HepG2 (cell line): ENCODE data around the gene SPC24. TPM values are rescaled to one million over a fixed set of nuclear protein-coding genes. Genes with fewer than 3 reads are reported as not detected.
A peak's percentile ranks its signal among the peaks of the same experiment; 100 is the strongest.

Experiments used
- AHDC1 ChIP-seq: sonication (generic); formaldehyde crosslinking; IDR thresholded peaks from 2 replicates; pipeline ENCODE4 v1.5.1; 2020; ENCODE audit warnings: mild to moderate bottlenecking, missing genetic modification reagents, borderline replicate concordance
- CBX5 ChIP-seq: sonication (generic); formaldehyde crosslinking; IDR thresholded peaks from 2 replicates; pipeline ENCODE4 v1.4.0; 2020; ENCODE audit warnings: missing genetic modification reagents, borderline replicate concordance
- CHD2 ChIP-seq: IDR thresholded peaks from 2 replicates; pipeline ENCODE4 v1.6.1; 2011; ENCODE audit warnings: low read depth, low read length, improper control_type of control experiment
- FOXA1 ChIP-seq, 2 experiments: fragments of 450-650 bp in 1 of 2; sonication (generic) in 1 of 2; formaldehyde crosslinking in 1 of 2; IDR thresholded peaks; 2 replicates each; pipeline versions ENCODE4 v1.4.0 to v1.6.1; 2016 to 2020; ENCODE audit warnings: missing genetic modification reagents in 1 of 2
- ISL2 ChIP-seq: sonication (generic); formaldehyde crosslinking; IDR thresholded peaks from 2 replicates; pipeline ENCODE4 v1.5.0; 2020; ENCODE audit warnings: missing genetic modification reagents
- MTF2 ChIP-seq: sonication (generic); formaldehyde crosslinking; IDR thresholded peaks from 2 replicates; pipeline ENCODE4 v1.5.0; 2020; ENCODE audit warnings: missing genetic modification reagents, borderline replicate concordance
- ZBTB34 ChIP-seq: sonication (generic); formaldehyde crosslinking; IDR thresholded peaks from 2 replicates; pipeline ENCODE4 v1.8.0; 2022; ENCODE audit warnings: mild to moderate bottlenecking, missing genetic modification reagents
- ZNF121 ChIP-seq: sonication (generic); formaldehyde crosslinking; IDR thresholded peaks from 2 replicates; pipeline ENCODE4 v1.5.0; 2020; ENCODE audit warnings: mild to moderate bottlenecking, missing genetic modification reagents
- ZNF296 ChIP-seq: sonication (generic); formaldehyde crosslinking; conservative IDR thresholded peaks from 2 replicates; pipeline ENCODE4 v1.5.0; 2020; ENCODE audit warnings: mild to moderate bottlenecking, missing genetic modification reagents
- ZNF329 ChIP-seq: sonication (generic); formaldehyde crosslinking; IDR thresholded peaks from 2 replicates; pipeline ENCODE4 v1.9.0; 2021; ENCODE audit warnings: low read depth, mild to moderate bottlenecking, missing genetic modification reagents
- ZNF337 ChIP-seq: sonication (generic); formaldehyde crosslinking; IDR thresholded peaks from 2 replicates; pipeline ENCODE4 v1.5.1; 2020; ENCODE audit warnings: missing genetic modification reagents, low read depth, mild to moderate bottlenecking, borderline replicate concordance
- ZNF639 ChIP-seq: conservative IDR thresholded peaks from 2 replicates; pipeline ENCODE4 v1.6.1; 2018; ENCODE audit warnings: missing genetic modification reagents
- ZNF772 ChIP-seq: sonication (generic); formaldehyde crosslinking; IDR thresholded peaks from 2 replicates; pipeline ENCODE4 v1.5.0; 2020; ENCODE audit warnings: mild to moderate bottlenecking, missing genetic modification reagents
- polyA plus RNA-seq, 8 experiments: library from polyadenylated mRNA; depleted of rRNA in 3 of 8; stranded (reverse) in 7 of 8; unstranded in 1 of 8; fragments of >200 nt; fragmentation: Illumina TruSeq in 4 of 8; extraction: Trizol in 4 of 8; gene quantifications; 2 replicates each; pipeline versions ENCODE4 v1.2.1 to v1.2.3, GENCODE V29; 2011 to 2016; ENCODE audit warnings: low read depth in 4 of 8, missing spikeins in 1 of 8, mixed read lengths in 1 of 8; ENCODE audit not compliant: insufficient read depth in 1 of 8
- total RNA-seq, 5 experiments: library from RNA; depleted of rRNA; stranded (reverse); fragments of >200 nt; fragmentation: Illumina TruSeq; extraction: Trizol; gene quantifications; 2 replicates each; pipeline ENCODE4 v1.2.3, GENCODE V29; 2016; ENCODE audit warnings: low read depth in 1 of 5
- TF ChIP-seq, protein P1 (sequence below): sonication (generic); formaldehyde crosslinking; IDR thresholded peaks from 2 replicates; pipeline ENCODE4 v1.9.0; 2021; ENCODE audit warnings: missing genetic modification reagents, mild to moderate bottlenecking, borderline replicate concordance
- TF ChIP-seq, protein P2 (sequence below): sonication (generic); formaldehyde crosslinking; IDR thresholded peaks from 2 replicates; pipeline ENCODE4 v1.5.1; 2020; ENCODE audit warnings: mild to moderate bottlenecking, moderate library complexity, missing genetic modification reagents
- TF ChIP-seq, protein P3 (sequence below): sonication (generic); formaldehyde crosslinking; IDR thresholded peaks from 2 replicates; pipeline ENCODE4 v1.5.0; 2020; ENCODE audit warnings: missing genetic modification reagents, mild to moderate bottlenecking, borderline replicate concordance

Gene SPC24
- total and polyA plus RNA-seq, 2 of the 13 experiments (the other 11 are each of a cell fraction or from before 2014, with no cell fraction given), result 10.0 to 46.2 TPM

DNA sequence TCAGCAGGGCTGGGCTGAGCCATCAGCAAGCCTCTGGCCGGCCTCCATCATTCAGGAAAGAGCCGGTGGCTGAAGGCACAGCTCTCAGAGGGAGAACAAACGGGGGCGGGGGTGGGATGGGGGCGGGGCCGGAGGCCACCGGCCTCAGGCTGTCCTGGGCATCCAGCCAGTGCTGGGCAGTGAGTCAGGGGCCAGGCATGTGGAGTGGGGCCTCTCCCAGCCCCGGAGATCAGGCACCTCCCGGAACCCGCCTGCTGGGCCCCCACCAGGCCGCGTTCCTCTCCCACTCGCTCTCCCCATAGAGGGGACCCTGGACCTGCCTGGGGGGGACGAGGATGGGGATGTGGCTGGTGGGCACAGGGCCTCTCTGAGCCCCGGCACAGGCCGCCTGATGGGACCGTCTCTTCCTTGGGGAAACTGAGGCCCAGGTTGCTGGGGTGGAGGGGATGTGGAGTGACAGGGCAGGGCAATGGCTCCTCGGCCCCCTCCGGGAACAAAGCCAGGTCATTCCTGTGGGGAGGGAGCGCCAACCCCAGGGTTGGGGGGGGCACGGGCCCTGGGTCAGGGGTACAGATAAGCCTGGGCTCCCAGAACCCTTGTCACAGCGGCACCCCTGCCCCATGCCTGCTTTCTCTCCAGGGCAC lies 12.9 kb downstream of the SPC24 start (continued):
- TF ChIP-seq AHDC1 (CRISPR knock-in tag) (no peak), ZNF337 (CRISPR knock-in tag) (0 out of 2 replicates have a peak, but pooled peaks have one; percentile 20), CHD2 (no peak), ZNF121 (CRISPR knock-in tag) (no peak; the same call in 1 of the 2 replicates), FOXA1 (IDR thresholded peaks at IDR 0.05) (no peak), FOXA1 (CRISPR knock-in tag; IDR thresholded peaks at IDR 0.05) (no peak), ZNF296 (no peak), ISL2 (peak; percentile 22), ZNF772 (CRISPR knock-in tag) (no peak), MTF2 (CRISPR knock-in tag) (no peak), CBX5 (CRISPR knock-in tag) (no peak), ZNF329 (CRISPR knock-in tag) (no peak), ZBTB34 (CRISPR knock-in tag) (no peak), ZNF639 (no peak)
- TF ChIP-seq, protein P1, sequence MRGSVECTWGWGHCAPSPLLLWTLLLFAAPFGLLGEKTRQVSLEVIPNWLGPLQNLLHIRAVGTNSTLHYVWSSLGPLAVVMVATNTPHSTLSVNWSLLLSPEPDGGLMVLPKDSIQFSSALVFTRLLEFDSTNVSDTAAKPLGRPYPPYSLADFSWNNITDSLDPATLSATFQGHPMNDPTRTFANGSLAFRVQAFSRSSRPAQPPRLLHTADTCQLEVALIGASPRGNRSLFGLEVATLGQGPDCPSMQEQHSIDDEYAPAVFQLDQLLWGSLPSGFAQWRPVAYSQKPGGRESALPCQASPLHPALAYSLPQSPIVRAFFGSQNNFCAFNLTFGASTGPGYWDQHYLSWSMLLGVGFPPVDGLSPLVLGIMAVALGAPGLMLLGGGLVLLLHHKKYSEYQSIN (CRISPR knock-in tag), result no peak
- TF ChIP-seq, protein P2, sequence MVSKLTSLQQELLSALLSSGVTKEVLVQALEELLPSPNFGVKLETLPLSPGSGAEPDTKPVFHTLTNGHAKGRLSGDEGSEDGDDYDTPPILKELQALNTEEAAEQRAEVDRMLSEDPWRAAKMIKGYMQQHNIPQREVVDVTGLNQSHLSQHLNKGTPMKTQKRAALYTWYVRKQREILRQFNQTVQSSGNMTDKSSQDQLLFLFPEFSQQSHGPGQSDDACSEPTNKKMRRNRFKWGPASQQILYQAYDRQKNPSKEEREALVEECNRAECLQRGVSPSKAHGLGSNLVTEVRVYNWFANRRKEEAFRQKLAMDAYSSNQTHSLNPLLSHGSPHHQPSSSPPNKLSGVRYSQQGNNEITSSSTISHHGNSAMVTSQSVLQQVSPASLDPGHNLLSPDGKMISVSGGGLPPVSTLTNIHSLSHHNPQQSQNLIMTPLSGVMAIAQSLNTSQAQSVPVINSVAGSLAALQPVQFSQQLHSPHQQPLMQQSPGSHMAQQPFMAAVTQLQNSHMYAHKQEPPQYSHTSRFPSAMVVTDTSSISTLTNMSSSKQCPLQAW (CRISPR knock-in tag), result peak; percentile 73; the same call in 1 of the 2 replicates
- TF ChIP-seq, protein P3, sequence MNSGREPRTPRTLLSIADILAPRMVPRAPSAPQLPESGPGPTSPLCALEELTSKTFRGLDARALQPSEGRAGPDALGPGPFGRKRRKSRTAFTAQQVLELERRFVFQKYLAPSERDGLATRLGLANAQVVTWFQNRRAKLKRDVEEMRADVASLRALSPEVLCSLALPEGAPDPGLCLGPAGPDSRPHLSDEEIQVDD (CRISPR knock-in tag), result no peak
